Stimulated activated CD4-positive, alpha-beta T cell treated with anti-CD3 and anti-CD28 coated beads, Interleukin-4, amount 100 ng/mL, for 48 hours (primary cell): ENCODE measurements around the gene PRXL2A.
"Not testable (repeated sequence)": the region's sequence is repeated elsewhere in the genome, so short reads cannot be mapped to it uniquely, and the experiment has no call there.

Source experiments
- DNase-seq, 2 donors: peaks; one replicate each; pipeline ENCODE4 v3.0.0-alpha.2; 2020; ENCODE audit warnings: low read depth in 2 of 2

The PRXL2A gene

DNA sequence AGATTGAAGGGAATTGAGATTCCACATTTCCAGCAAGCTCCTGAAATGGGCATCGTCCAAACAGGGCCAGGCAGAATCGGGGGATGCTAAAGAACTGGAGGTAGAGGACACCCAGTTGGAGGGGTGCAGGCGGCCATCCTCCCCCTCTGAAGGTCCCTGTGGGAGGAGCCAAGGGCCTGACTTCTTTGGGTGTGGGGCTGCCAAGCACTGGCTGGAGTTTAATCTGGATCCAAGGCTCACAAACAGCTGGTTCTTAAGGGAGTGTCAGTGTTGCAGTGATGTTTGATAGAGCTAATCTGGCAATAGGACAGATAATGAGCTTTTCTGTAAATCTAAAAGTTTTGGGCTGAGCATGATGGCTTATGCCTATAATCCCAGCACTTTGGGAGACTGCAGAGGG is 66.6 kb downstream of the PRXL2A start:
- no peak for DNase-seq

DNA sequence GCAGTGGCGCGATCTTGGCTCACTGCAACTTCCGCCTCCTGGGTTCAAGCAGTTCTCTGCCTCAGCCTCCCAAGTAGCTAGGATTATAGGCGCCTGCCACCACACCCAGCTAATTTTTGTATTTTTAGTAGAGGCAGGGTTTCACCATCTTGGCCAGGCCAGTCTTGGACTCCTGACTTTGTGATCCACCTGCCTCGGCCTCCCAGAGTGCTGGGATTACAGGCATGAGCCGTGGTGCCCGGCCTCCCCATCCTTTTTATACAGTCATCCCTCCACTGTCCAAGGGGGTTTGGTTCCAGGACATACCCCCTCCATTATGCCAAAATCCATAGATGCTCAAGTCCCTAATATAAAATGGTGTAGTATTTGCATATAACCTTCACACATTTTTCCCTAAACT is 67.3 kb downstream of the PRXL2A start:
- DNase-seq: not testable (repeated sequence)

GRCh38 chr10:80476685-80477084 is 68.3 kb downstream of the PRXL2A start:
- no peak for DNase-seq

GRCh38 chr10:80477813-80478212 is 69.5 kb downstream of the PRXL2A start:
- no peak for DNase-seq

- not testable (repeated sequence) for DNase-seq
These were observed 72.0 kb downstream of the PRXL2A start for GRCh38 chr10:80480373-80480772.

GRCh38 chr10:80480852-80481251 is 72.5 kb downstream of the PRXL2A start:
- no peak for DNase-seq

- no peak for DNase-seq
These were observed 75.9 kb downstream of the PRXL2A start for GRCh38 chr10:80484243-80484642.

DNA sequence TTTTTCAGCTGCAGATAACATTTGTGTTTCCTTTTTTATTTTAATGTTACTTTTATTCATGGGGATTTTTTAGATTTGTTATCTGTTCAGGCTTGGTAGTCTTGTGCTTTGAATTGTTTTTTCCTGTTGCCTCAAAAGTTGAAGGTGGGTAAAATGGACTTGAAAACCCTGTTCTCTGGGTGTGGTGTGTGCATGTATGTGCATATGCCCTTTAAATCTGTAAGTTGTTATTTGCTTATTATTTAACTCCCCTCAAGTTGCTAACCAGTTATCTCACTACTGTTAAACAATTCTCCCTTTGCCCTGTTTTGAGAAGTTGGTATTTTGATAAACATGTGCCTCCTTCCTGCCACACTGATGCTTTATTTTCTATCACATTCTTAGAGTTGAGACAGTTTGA is 76.3 kb downstream of the PRXL2A start:
- no peak for DNase-seq

- no peak for DNase-seq
These were observed 77.0 kb downstream of the PRXL2A start for GRCh38 chr10:80485076-80485945.

- no peak for DNase-seq
These were observed 77.8 kb downstream of the PRXL2A start for GRCh38 chr10:80485946-80486764.
